Stimulated activated CD8-positive, alpha-beta memory T cell treated with anti-CD3 and anti-CD28 coated beads, Interleukin-7, amount 100 ng/mL, for 48 hours (primary cell): ENCODE measurements around the gene PRR5.
"Not testable (repeated sequence)": the region's sequence is repeated elsewhere in the genome, so short reads cannot be mapped to it uniquely, and the experiment has no call there.

Experiments
- DNase-seq, 2 donors: peaks; one replicate each; pipeline ENCODE4 v3.0.0-alpha.2; 2020; ENCODE audit warnings: low read depth in 1 of 2; ENCODE audit errors: extremely low read depth in 1 of 2

Gene PRR5, protein sequence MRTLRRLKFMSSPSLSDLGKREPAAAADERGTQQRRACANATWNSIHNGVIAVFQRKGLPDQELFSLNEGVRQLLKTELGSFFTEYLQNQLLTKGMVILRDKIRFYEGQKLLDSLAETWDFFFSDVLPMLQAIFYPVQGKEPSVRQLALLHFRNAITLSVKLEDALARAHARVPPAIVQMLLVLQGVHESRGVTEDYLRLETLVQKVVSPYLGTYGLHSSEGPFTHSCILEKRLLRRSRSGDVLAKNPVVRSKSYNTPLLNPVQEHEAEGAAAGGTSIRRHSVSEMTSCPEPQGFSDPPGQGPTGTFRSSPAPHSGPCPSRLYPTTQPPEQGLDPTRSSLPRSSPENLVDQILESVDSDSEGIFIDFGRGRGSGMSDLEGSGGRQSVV

GRCh38 chr22:44701824-44702478 lies at the start of gene PRR5:
Gene PRR5, plus strand, starts transcription at chr22:44702204. Its CDS starts 271 bp downstream, at chr22:44702475.
- peak; percentile 50 to 73 for DNase-seq

DNA sequence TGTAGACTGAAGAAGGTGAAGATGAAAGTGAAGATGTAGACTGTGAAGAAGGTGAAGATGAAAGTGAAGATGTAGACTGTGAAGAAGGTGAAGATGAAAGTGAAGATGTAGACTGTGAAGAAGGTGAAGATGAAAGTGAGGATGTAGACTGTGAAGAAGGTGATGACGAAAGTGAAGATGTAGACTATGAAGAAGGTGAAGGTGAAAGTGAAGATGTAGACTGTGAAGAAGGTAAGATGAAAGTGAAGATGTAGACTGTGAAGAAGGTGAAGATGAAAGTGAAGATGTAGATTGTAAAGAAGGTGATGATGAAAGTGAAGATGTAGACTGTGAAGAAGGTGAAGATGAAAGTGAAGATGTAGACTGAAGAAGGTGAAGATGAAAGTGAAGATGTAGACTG lies 49.1 kb upstream of the PRR5 start:
- DNase-seq = not testable (repeated sequence)

DNA sequence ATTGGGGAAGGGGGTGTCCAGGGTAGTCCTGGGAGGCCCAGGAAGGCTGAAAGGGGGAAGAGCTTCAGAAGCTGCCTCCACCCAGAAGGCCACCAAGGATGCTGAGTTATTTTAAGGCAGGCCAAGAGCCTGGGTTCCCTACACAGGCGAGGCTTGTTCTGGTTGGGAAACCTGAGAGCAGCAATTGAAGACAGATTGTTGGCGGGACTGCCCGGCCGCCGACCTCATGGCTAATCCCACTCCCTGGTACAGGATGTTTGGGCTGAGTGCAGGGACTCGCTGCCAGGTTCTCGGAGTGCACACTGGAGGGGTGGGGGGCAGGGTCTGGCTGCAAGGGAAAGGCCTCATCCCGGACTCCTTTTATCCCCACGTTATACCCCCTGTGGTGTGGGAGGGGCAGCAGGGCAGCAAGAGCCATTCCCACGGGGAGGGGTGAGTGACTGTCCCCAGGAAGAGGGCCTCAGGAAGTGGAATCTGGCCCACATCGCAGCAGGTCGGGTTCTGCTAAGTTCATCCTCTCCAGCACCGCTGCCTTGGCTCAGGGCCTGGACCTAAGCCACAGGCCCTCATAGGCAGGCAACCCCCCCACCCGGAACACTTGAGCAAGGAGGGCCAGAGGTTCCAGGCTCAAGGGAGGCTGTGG lies 43.6 kb upstream of the PRR5 start:
- no peak for DNase-seq

DNA sequence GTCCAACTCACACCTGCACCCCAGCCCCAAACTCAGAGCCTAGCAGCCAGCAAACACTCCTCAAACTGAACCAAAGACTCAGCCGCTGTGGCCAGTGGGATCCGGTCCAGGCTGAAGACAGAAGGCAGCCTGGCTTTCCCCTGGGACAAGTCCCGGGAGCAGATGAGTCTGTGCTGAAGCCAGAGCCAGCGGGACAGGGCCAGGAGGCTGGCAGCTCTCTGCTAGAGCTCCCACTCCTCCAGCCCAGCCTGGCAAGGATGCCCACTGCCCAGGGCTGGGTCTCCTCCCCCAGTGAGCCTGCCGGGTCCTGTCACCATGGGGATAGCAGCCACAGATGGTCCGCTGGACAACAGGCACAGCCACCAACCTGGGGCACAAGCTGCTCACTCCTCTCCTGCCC lies 42.9 kb upstream of the PRR5 start:
- DNase-seq = no peak

DNA sequence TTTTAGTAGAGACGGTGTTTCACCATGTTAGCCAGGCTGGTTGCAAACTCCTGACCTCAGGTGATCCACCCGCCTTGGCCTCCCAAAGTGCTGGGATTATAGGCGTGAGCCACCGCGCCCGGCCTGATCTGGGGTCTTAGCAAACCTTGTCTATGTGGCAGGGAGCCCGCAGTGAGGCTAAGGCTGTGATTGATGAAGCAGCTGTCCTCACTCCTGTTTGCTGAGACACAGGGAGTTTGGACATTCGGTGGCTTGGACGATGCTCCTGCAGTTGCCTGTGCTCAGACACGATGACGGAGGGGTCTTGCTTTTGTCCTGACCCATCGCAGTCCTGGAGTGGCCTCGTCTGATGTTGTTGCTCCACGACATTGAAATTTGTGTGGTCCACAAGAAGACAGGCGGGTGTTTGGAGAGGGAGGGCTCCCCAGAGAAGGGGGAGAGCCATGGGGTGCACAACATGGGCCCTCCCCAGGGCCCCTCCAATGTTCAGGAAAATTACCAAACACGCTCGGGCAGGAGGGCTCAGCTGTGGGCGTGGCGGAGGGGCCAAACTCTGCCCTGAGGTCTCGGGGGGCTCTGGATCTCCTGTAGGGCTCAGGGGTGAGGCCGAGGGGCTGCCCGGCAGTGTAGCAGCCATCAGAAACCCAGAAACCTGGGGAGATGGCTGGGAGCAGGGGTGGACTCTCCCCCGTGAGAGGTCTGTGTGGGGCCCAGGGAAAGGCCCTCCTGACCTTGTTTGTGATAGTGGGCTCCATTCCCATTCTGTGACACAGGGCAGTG lies 41.8 kb upstream of the PRR5 start:
- no peak for DNase-seq

GRCh38 chr22:44661070-44661469 lies 40.9 kb upstream of the PRR5 start:
- DNase-seq = no peak

GRCh38 chr22:44661659-44662569 lies 40.1 kb upstream of the PRR5 start:
- DNase-seq = no peak

DNA sequence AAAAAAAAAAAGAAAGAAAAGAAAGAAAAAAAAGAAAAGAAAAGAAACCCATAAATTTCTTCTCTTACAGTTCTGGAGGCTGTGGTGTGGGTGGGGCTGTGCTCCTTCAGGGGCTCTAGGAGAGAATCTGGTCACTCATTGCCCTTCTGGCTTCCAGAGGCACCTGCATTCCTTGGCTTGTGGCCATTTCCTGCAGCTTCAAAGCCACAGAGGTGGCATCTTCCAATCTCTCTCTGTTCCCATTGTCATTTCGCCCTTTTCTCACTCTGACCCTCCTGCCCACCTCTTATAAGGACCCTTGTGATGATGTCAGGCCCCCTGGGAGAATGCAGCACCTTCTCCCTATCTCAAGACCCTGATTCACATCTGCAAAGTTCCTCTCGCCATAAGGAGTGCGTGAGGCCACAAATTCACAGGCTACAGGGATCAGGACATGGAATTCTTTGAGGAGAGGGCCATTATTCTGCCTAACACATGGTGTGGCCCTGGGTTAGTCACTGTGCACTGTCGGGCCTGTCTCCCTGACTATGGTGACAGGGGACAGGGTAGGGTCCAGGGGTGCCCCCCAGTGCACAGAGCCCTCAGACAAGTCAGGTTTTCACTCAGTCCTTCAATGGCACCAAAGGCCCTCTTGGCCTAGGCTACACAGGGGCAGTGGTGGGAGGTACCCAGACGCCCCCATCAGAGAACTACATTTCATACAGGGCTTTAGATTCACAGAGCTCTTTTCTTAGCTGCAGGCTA lies 38.6 kb upstream of the PRR5 start:
- DNase-seq = no peak

DNA sequence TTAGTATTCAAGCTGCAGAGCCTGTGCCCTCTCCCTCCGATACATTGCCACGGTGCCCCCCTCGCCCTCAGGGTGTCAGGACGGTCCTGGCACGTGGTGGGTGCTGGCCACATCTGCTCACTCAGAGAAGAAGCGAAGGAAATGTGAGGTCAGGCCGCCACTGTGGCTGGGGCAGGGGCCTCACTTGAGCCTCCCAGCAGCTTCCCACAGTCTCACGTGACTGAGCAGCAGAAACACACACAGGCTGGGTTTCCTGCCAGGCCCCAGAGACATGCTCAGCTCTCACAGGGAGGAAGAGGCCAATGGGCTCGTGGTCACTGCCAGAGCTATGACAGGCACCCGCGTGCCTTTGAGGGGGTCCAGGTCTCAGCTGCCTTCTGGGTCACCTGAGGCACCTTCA lies 37.9 kb upstream of the PRR5 start:
- peak in 1 of 2 donors; percentile 54 for DNase-seq

DNA sequence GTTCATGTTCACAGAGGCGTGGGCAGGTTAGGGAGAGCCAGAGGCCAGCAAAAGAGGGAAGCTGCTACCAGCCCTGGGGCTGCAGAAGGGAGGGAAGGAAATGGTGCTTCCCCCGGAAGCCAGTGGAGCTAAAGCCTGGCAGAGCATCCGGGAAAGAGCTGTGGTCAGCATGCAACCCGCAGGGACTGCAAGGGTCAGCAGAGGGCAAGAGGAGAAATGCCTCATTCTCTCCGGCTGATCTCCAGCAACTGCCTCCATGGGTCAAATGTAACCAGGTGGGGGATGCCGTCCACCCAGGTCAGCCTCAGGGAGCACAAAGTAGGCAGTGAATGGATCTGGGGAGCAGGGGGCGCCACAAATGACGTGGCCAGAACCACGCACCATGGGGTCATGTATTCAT lies 36.9 kb upstream of the PRR5 start:
- no peak for DNase-seq

DNA sequence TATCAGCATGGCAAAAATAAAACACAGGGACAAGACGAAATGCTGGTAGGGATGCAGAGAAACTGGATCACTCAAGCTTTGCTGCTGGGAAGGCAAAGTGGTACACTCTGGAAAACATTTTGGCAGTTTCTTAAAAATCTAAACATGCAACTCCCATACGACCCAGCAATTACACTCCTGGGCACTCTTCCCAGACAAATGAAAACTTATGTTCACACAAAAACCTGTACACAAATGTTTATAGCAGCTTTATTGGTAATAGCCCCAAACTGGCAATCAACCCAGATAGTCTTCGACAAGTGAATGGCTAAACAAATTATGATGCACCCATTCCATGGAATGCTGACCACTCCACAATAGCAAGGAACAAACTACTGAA lies 35.8 kb upstream of the PRR5 start:
- no peak for DNase-seq

DNA sequence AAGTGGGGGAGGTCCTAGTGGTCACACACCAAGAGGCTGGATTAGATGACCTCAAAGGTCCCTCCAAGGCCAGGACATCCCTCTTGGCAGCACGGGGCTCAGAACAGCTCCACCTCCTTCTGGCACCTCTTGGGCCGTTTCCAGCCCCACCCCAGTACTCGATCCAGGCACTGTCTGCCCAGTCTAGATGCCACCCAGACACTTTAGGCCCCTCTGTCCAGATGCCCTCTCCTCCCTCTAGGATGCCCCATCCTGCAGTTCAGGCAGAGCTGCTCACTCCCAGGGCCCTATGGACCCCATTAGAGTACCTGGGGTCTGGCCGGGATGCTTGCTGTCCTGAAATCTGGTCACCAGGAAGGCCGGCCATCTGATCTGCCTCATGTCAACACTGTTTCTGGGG lies 34.7 kb upstream of the PRR5 start:
- no peak for DNase-seq

GRCh38 chr22:44667829-44668189 lies 34.2 kb upstream of the PRR5 start:
- DNase-seq = peak in 1 of 2 donors; percentile 45

- DNase-seq = no peak
Measured at GRCh38 chr22:44668190-44668885, 33.7 kb upstream of the PRR5 start.

- no peak for DNase-seq
Measured at GRCh38 chr22:44668886-44669521, 33.0 kb upstream of the PRR5 start.

DNA sequence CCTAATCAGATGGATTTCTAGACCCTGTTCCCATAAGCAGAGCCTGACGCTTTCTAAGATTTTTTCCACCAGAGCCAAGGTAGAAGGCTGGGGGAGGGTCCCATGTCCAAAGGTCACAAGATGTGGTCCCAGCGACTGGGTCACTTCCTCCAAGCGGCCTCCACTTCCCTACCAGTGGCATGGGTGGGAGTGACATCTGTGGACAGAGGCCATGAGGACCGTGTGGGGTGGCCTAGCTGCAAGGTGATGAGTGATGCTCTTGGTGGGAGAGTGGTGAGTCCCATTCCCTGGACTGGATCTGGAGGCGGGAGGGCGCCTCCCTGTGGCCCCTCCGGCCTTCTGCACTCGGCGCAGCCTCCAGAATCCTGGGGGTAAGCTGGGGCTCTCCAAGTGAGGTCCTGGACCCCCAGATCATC lies 32.4 kb upstream of the PRR5 start:
- DNase-seq = no peak

DNA sequence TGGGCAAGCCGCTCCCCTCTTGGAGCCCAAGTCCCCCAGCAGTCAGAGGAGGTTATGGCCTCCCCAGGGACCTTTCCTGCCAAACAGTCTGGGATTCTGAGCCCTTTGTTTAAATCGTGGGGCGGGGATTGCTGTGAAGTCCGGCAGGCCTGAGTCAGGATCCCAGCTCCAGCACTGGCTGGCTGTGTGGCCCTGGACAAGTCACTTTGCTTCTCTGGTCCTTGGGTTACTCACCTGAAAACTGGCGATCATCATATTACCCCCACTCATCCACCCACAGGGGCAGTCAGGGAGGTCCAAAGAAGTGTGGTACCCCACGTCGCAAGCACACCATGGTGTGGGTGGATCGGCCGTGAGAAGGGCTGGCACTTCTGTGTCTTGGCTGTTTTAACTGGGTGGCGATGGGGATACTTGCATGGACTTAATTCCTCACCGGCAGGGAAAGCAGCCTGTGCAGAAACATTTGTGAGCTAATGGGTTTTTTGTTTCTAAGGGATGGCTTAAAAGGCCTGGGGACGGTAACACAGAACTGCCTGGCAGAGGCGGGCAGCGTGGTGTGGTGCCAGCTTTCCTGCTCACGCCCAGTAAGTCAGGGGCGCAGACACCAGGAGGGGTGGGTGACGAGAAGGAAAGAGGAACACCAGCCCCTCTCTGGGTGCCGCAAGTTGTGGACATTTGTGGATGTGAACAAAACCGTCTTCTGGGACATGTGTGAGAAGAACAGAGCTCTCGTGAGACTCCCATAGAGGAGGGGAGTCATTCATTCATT lies 31.6 kb upstream of the PRR5 start:
- no peak for DNase-seq

- no peak for DNase-seq
Measured at GRCh38 chr22:44671742-44672141, 30.3 kb upstream of the PRR5 start.
